Activated B cell treated with CpG ODN at 0.5 μM for 24 hours (primary cell): Measurements from ENCODE around the gene FBN2. TPM values are rescaled to one million over a fixed set of nuclear protein-coding genes. Genes with fewer than 3 reads are reported as not detected.

ENCODE experiments used
- ATAC-seq: fragments of 200-7000 bp; cut with Tn5 transposase; one replicate; pipeline ENCODE4 v1.10.0; 2021; ENCODE audit warnings: low read depth, mild to moderate bottlenecking, moderate library complexity
- CTCF ChIA-PET: fragments of 350-600 bp; sonication (Branson Sonifier 250); formaldehyde crosslinking; loops from one replicate; lab custom pipeline; 2021; ENCODE audit warnings: antibody characterized with exemption; lab: Charles Lee
- POLR2A ChIA-PET: fragments of 350-600 bp; sonication (Branson Sonifier 250); formaldehyde crosslinking; loops from one replicate; lab custom pipeline; 2021; ENCODE audit warnings: antibody characterized with exemption; lab: Charles Lee
- DNase-seq: peaks from one replicate; pipeline ENCODE4 v3.0.0; 2022
- H3K27ac Mint-ChIP-seq: one replicate; pipeline ENCODE4 v1.8.0; 2020; ENCODE audit warnings: mixed read lengths
- H3K27me3 Mint-ChIP-seq: one replicate; pipeline ENCODE4 v1.8.0; 2021; ENCODE audit warnings: mixed read lengths
- H3K36me3 Mint-ChIP-seq: one replicate; pipeline ENCODE4 v1.8.0; 2021; ENCODE audit warnings: low read depth, mixed read lengths
- H3K4me1 Mint-ChIP-seq: one replicate; pipeline ENCODE4 v1.8.0; 2021; ENCODE audit warnings: mixed read lengths
- H3K4me3 Mint-ChIP-seq: one replicate; pipeline ENCODE4 v1.8.0; 2020; ENCODE audit warnings: mild to moderate bottlenecking, mixed read lengths
- H3K9me3 Mint-ChIP-seq: one replicate; pipeline ENCODE4 v1.8.0; 2020; ENCODE audit warnings: mixed read lengths
- CTCF ChIP-seq: fragments of 200-600 bp; IDR thresholded peaks from one replicate; pipeline ENCODE4 v1.8.0; 2022; ENCODE audit warnings: antibody characterized with exemption, mild to moderate bottlenecking
- intact Hi-C: fragments of 100-400 bp; cut with micrococcal nuclease; formaldehyde crosslinking; loops from one replicate; pipeline ENCODE4 v1.15.1; 2024
- total RNA-seq: library from RNA; stranded (reverse); gene quantifications from 2 replicates; pipeline ENCODE4 v1.2.3, GENCODE V29; 2022

Gene FBN2
- total RNA-seq, 1 donor from 2014 or later = not detected

GRCh38 chr5:128234928-128235641 is 303.0 kb downstream of the FBN2 start:
- no peak overlapping the region for H3K27ac Mint-ChIP-seq
- H3K4me1 Mint-ChIP-seq = no peaks in the 10 kb centered on the region
- intact Hi-C loops = no loop called here
- POLR2A ChIA-PET = no interaction called here
- CTCF ChIA-PET = no interaction called here
- no peaks in the 10 kb centered on the region for H3K36me3 Mint-ChIP-seq
- no peak for ATAC-seq
- no peak overlapping the region for H3K4me3 Mint-ChIP-seq
- H3K9me3 Mint-ChIP-seq = peaks cover 4% of the 10 kb centered on the region
- H3K27me3 Mint-ChIP-seq = peaks cover 16% of the 10 kb centered on the region
- DNase-seq = no peak
- TF ChIP-seq CTCF = no peak

- TF ChIP-seq CTCF = no peak
Measured at GRCh38 chr5:128228521-128228920, 309.5 kb downstream of the FBN2 start.

GRCh38 chr5:128228008-128228407 is 310.0 kb downstream of the FBN2 start:
- intact Hi-C loops = no loop called here
- no peak for ATAC-seq
- ChIA-PET POLR2A (no interaction called here), CTCF (no interaction called here)
- Mint-ChIP-seq H3K36me3 (no peaks in the 10 kb centered on the region), H3K27ac (no peak overlapping the region), H3K9me3 (peaks cover 4% of the 10 kb centered on the region), H3K27me3 (no peaks in the 10 kb centered on the region), H3K4me3 (no peak overlapping the region), H3K4me1 (no peaks in the 10 kb centered on the region)
- no peak for DNase-seq
- no peak for TF ChIP-seq CTCF

More at GRCh38 chr5:128228521-128228920, 309.5 kb downstream of the FBN2 start:
- no peaks in the 10 kb centered on the region for H3K36me3 Mint-ChIP-seq
- CTCF ChIA-PET = no interaction called here
- intact Hi-C loops = no loop called here
- no peaks in the 10 kb centered on the region for H3K4me1 Mint-ChIP-seq
- DNase-seq = no peak
- no peak for ATAC-seq
- no peaks in the 10 kb centered on the region for H3K27me3 Mint-ChIP-seq
- POLR2A ChIA-PET = no interaction called here
- no peak overlapping the region for H3K27ac Mint-ChIP-seq
- H3K9me3 Mint-ChIP-seq = peaks cover 4% of the 10 kb centered on the region
- H3K4me3 Mint-ChIP-seq = no peak overlapping the region

- no peak for TF ChIP-seq CTCF
- POLR2A ChIA-PET = no interaction called here
- Mint-ChIP-seq H3K4me3 (no peak overlapping the region), H3K36me3 (no peaks in the 10 kb centered on the region), H3K4me1 (no peaks in the 10 kb centered on the region), H3K27ac (no peak overlapping the region), H3K9me3 (peaks cover 2% of the 10 kb centered on the region), H3K27me3 (no peaks in the 10 kb centered on the region)
- CTCF ChIA-PET = no interaction called here
- intact Hi-C loops = no loop called here
- ATAC-seq (no peak), DNase-seq (no peak)
Measured at GRCh38 chr5:128225245-128226030, 312.6 kb downstream of the FBN2 start.

GRCh38 chr5:128224336-128224735 is 313.7 kb downstream of the FBN2 start:
- no peak for TF ChIP-seq CTCF
- Mint-ChIP-seq H3K4me3 (no peak overlapping the region), H3K4me1 (no peaks in the 10 kb centered on the region), H3K9me3 (no peaks in the 10 kb centered on the region), H3K27me3 (no peaks in the 10 kb centered on the region), H3K36me3 (no peaks in the 10 kb centered on the region), H3K27ac (no peak overlapping the region)
- intact Hi-C loops = no loop called here
- CTCF ChIA-PET = no interaction called here
- POLR2A ChIA-PET = no interaction called here
- no peak for ATAC-seq
- DNase-seq = no peak
